ENCODE measurements around the gene FNDC1.

DNA sequence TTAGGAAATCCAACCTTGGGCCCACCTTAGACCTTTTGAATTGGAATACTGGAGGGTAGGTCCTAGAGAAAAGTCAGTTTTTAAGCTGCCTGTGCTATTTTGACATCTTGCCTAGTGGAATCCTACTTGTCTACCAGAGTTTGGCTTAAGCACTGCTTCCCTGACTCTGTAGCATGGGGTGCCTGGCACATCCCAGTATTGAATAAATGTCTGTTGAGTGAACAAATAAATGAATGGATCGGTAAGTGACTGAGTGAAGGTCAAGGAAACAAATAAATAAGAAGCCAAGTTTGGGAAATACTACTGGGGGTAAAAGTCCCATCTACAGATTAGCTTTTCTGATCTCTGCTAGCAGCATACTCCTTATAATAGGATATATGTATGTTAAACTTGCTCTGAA is 140.5 kb downstream of the FNDC1 start:
- TF ChIP-seq, protein P1, sequence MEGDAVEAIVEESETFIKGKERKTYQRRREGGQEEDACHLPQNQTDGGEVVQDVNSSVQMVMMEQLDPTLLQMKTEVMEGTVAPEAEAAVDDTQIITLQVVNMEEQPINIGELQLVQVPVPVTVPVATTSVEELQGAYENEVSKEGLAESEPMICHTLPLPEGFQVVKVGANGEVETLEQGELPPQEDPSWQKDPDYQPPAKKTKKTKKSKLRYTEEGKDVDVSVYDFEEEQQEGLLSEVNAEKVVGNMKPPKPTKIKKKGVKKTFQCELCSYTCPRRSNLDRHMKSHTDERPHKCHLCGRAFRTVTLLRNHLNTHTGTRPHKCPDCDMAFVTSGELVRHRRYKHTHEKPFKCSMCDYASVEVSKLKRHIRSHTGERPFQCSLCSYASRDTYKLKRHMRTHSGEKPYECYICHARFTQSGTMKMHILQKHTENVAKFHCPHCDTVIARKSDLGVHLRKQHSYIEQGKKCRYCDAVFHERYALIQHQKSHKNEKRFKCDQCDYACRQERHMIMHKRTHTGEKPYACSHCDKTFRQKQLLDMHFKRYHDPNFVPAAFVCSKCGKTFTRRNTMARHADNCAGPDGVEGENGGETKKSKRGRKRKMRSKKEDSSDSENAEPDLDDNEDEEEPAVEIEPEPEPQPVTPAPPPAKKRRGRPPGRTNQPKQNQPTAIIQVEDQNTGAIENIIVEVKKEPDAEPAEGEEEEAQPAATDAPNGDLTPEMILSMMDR (IDR thresholded peaks at IDR 0.05) = no peak
- TF ChIP-seq ZFX (IDR thresholded peaks at IDR 0.05; ENCODE audit: borderline replicate concordance) = no peak
